GM19438 (cell line): ENCODE data around the gene OSBPL8.
"Not testable (repeated sequence)": the region's sequence is repeated elsewhere in the genome, so short reads cannot be mapped to it uniquely, and the experiment has no call there.

Source experiments
- ATAC-seq: cut with Tn5 transposase; IDR thresholded peaks from one replicate; pipeline ENCODE4 v1.9.1; 2021; ENCODE audit warnings: low read depth; ENCODE audit not compliant: unreplicated experiment

The OSBPL8 gene

DNA sequence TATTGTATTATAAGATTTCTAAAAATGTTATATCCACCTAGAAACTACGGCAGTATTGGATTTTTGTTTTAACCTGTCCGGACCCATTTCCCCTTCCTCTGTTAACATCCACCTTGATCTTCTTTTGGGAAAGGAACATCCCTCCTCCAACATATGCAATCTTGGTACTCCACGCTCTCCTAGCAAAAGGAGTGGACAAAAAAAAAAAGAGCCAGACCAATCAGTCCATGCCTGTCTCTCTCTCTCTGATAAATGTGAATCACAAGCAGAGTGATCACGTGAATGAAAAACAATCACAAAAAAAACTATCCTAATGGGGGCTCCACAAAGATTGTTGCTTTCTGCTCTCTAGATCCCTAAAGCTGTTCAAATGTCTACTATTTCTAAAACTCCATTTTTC, 27.1 kb downstream of the OSBPL8 start:
- ATAC-seq = no peak

- no peak for ATAC-seq
These were observed 28.5 kb downstream of the OSBPL8 start for GRCh38 chr12:76531056-76531455.

GRCh38 chr12:76530516-76530915, 29.1 kb downstream of the OSBPL8 start:
- no peak for ATAC-seq

- ATAC-seq = no peak
These were observed 30.2 kb downstream of the OSBPL8 start for GRCh38 chr12:76529226-76529918.

GRCh38 chr12:76523408-76523807, 36.2 kb downstream of the OSBPL8 start:
- ATAC-seq = no peak

DNA sequence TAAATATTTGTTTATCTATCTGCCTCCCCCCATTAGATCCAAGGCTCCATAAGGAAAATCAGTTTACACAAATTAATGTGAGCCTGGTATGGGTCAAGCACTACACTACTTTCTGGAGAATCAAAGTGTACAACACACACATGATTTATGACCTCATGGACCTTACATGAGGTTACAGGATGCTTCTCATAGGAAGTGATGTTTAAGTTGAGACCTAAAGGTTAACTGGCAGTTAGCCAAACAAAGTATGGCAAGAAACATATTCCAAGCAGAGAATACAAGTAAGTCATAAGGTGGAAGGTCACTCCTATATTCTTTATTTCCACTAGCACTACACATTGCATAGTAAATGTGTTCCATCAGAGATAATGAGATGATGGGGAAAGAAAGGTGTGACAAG, 39.2 kb downstream of the OSBPL8 start:
- ATAC-seq = no peak

- no peak for ATAC-seq
These were observed 40.0 kb downstream of the OSBPL8 start for GRCh38 chr12:76519538-76519937.

DNA sequence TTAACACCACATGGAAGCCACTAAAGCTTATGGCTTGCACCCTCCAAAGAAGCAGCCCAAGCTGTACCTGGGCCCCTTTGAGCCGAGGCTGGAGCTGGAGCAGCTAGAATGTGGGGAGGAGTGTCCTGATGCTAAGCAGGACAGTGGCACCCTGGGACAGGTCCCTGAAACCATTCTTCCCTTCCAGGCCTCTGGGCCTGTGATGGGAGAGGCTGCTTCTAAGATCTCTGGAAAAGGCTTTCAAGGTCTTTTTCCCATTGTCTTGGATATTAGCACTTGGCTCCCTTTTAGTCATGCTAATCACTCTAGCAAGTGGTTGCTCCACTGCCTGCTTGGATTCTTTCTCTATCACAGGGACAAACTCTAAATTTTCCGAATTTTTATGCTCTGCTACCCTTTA, 40.9 kb downstream of the OSBPL8 start:
- ATAC-seq = no peak

DNA sequence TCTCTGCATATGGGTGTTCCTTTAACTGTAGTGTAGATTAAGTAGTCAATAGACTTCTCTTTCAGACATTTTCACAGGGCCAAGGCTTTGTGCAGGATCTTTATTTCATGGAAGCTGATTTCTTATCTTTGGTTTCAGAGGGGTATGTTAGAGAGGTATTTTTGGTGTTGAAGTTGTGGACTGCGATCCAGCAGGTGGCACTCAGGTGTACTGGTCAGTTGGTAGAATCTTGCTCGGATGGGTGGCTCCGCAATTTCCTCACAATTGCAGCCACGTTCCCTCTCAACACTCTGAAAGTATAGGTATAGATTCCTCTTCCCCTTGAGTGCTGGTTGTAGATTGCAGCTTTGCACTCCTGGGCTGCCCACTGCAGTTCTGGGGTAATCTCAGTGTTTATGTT, 44.3 kb downstream of the OSBPL8 start:
- no peak for ATAC-seq

GRCh38 chr12:76511116-76511716, 48.4 kb downstream of the OSBPL8 start:
- ATAC-seq = peak; percentile 75

DNA sequence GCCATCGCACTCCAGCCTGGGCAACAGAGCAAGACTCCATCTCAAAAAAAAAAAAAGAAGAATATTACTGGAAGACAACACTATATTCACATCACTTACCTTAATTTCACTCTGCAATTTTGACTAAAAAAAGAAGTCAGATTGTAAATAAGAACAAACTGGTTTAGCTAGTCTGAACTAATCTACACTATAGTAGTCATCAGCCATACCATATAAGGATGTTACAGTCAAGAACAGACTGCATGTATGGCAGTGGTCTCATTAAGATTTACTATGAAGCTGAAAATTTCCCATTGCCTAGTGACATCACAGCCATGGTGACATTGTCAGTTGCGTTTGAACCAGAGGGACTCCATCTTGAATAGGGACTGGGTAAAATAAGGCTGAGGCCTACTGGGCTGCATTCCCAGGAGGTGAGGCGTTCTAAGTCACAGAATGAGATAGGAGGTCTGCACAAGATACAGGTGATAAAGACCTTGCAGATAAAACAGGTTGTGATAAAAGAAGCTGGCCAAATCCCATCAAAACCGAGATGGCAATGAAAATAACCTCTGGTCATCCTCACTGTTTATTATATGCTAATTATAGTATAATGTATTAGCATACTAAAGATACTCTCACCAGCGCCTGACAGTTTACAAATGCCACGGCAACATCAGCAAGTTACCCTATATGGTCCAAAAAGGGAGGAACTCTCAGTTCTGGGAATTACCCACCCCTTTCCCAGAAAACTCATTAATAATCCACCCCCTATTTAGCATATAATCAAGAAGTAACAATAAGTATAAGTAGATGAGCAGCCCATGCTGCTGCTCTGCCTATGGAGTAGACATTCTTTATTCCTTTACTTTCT, 51.2 kb downstream of the OSBPL8 start:
- no peak for ATAC-seq

DNA sequence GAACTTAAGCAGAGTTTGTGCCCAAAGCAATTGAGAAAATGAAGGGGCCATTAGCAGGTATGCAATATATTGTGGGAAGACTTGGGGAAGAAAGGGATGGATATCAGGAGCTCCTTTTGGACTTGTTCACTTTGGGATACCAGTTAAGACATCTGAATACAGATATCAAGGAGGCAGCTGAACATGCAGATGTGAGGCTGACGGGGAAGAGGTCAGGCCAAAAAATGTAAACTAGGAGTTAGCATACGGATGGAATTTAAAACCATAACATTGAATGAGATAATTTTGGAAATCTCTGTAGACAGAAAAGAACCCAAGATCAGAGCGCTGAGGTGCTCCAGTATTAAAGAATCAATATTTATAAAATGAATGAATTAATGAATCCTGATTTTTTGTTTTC, 53.4 kb downstream of the OSBPL8 start:
- no peak for ATAC-seq

DNA sequence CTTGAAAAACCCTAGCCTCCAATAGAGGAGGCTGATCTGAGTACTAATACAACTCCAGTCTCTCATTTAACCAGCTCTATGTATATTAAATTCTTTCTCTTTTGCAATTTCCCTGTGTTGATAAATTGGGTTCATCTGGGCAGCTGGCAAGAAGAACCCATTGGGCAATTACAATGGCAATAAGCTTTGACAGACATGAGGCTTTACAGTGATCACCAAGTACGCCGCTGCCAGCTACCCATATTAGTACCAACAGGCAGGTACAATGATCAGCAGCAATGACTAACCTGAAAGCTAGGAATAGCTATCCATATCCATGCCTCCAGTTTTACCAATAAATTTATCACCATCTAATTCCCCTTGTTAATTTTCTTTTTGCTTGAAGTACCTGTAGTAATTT, 54.5 kb downstream of the OSBPL8 start:
- no peak for ATAC-seq

DNA sequence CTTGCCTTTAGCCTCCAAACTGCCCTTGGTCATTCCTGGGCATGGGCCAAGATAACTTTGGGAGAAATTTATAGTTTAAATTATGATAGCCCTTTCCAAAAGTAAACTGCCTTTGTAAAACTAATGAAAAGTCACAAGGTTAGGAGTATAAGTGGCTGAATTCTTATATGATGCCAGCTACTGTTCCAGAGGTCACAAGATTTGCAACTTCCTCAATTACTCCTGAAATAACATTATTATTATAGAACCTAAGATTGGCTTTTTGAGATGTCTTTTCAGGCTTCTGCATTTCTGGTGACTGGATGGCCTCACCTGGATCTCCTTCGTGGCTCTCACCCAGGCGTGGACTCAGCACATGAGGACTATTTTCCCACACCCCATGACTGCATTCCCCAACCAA, 55.0 kb downstream of the OSBPL8 start:
- ATAC-seq = no peak

GRCh38 chr12:76503957-76504356, 55.6 kb downstream of the OSBPL8 start:
- ATAC-seq = no peak

- ATAC-seq = no peak
These were observed 58.2 kb downstream of the OSBPL8 start for GRCh38 chr12:76501390-76501789.

DNA sequence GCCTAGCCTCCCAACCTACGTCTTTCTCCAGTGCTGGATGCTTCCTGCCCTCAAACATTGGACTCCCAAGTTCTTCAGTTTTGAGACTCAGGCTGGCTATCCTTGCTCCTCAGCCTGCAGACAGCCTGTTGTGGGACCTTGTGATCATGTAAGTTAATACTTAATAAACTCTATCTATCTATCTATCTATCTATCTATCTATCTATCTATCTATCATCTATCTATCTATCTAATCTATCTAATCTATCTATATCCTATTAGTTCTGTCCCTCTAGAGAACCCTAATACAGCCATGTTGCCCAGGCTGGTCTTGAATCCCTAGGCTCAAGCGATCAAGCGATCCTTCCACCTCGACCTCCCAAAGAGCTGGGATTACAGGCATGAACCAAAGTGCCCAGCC, 60.4 kb downstream of the OSBPL8 start:
- not testable (repeated sequence) for ATAC-seq

DNA sequence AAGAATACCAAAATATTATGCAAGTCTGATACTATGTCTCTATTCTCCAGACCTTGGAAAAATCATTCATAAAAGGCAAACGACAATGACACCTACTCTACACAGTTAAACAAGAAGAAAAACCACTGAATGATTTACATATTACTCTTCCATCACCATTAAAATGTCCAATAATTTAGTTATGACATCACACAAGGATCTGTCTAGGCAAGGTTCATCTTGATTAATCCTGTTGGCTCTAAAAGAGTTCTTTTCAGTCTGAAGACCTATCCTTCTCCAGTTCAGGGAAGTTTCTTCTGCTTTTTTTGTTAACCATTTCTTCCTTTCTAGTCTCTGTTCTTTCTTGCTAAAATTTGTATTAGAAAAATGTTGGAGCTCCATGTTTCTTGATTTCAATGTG, 64.0 kb downstream of the OSBPL8 start:
- ATAC-seq = no peak

GRCh38 chr12:76491292-76491691, 68.3 kb downstream of the OSBPL8 start:
- no peak for ATAC-seq

DNA sequence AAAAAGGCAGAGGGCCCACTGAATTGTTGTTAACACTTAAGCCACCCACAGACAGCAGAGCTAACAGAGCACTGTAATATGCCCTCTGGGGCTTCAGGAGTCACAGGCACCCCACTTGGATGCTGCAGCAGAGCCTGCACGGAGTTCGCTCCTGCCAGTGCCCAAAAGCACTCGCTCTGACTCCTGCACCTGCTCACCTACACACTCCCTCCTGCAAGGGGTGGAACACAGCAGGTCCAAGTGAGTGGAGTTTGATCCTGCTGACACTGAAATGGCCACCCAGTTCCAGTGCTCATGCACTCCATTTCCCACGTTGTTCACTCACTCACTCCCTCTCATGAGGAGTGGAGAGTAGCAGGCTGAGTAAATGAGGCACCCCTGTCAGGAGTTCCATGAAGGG, 68.8 kb downstream of the OSBPL8 start:
- ATAC-seq = no peak

DNA sequence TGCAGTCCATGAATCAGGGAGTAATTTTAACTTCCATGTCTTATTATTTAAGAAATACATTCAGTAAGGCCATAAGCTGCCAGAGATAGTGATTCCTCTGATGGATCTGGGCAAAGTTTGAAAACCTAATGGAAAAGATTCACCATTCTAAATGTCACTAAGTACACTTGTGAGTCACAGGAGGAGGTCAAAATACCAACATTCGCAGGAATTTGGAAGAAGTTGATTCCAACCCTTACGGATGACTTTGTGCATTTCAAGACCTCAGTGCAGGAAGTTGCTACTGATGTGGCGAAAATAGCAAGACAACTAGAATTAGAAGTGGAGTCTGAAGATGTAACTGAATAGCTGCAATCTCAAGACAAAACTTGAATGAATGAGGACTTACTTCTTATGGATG, 69.8 kb downstream of the OSBPL8 start:
- ATAC-seq = no peak

DNA sequence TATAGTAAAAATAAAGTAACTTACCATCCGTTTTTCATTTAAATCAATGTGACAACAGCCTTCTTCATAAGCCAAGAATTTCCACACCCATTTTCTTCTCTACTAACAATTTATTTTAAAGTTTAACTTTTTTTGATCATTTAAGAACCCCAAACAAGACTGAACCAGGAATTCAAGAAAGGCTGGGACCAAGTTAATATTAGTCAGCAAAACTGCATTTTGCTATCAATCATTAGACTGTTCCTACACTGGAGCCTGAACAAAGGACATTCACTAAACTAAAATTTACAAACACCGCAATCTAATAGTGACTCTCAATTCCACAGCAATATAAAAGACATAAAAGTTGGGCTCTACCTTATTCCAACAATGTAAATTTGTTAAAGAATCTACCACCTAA, 73.6 kb downstream of the OSBPL8 start:
- no peak for ATAC-seq
